Esophagus muscularis mucosa (tissue), 4 donors: Measurements from ENCODE around the gene RANBP17.

Experiments used
- EP300 ChIP-seq: sonication (generic); formaldehyde crosslinking; IDR thresholded peaks from one replicate; pipeline ENCODE4 v1.6.1; 2017; ENCODE audit warnings: antibody characterized with exemption
- POLR2A ChIP-seq: fragments of 450-650 bp; IDR thresholded peaks from one replicate; pipeline ENCODE4 v1.6.1; 2017; ENCODE audit warnings: antibody characterized with exemption, moderate library complexity, mild to moderate bottlenecking, low read depth
- POLR2AphosphoS5 ChIP-seq, 2 donors: sonication (generic); formaldehyde crosslinking; IDR thresholded peaks; one replicate each; pipeline ENCODE4 v1.6.1; 2017; ENCODE audit warnings: antibody characterized with exemption in 2 of 2
- TF ChIP-seq, protein P1 (sequence below), 3 experiments: fragments of 200-600 bp in 2 of 3; fragments of 450-650 bp in 1 of 3; sonication (generic) in 2 of 3; IDR thresholded peaks; one replicate each; pipeline ENCODE4 v1.5.1; 2017 to 2019; ENCODE audit warnings: antibody characterized with exemption in 3 of 3, mild to moderate bottlenecking in 2 of 3, moderate library complexity in 1 of 3

DNA sequence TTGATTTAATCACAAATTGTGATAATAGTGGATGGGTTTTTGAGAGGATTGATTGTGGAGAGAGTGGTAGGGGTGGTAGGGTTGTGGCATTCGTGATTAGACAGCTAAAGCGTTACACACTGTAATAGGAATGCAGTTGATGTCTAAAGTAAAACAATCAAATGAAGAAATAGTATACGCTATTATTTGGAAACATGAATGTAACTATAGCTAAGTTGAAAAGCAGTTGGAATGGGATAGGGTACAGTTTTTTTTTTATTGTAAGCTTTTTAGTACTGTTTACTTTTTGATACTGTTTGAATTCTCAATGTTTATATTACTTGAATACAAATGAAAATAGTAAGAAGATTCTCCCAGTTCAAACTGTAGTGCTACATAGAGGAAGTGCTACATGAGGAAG is 51.8 kb downstream of the RANBP17 start:
- TF ChIP-seq POLR2A = no peak
- TF ChIP-seq EP300 = no peak
- TF ChIP-seq, protein P1, sequence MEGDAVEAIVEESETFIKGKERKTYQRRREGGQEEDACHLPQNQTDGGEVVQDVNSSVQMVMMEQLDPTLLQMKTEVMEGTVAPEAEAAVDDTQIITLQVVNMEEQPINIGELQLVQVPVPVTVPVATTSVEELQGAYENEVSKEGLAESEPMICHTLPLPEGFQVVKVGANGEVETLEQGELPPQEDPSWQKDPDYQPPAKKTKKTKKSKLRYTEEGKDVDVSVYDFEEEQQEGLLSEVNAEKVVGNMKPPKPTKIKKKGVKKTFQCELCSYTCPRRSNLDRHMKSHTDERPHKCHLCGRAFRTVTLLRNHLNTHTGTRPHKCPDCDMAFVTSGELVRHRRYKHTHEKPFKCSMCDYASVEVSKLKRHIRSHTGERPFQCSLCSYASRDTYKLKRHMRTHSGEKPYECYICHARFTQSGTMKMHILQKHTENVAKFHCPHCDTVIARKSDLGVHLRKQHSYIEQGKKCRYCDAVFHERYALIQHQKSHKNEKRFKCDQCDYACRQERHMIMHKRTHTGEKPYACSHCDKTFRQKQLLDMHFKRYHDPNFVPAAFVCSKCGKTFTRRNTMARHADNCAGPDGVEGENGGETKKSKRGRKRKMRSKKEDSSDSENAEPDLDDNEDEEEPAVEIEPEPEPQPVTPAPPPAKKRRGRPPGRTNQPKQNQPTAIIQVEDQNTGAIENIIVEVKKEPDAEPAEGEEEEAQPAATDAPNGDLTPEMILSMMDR (IDR thresholded peaks at IDR 0.05) = no peak
- no peak for TF ChIP-seq POLR2AphosphoS5 (IDR thresholded peaks at IDR 0.05)
